ENCODE data around the gene FAM24B.
"Not testable (repeated sequence)": the region's sequence is repeated elsewhere in the genome, so short reads cannot be mapped to it uniquely, and the experiment has no call there.

GRCh38 chr10:122903861-122904260 lies 24.5 kb upstream of the FAM24B start:
- TF ChIP-seq EP300 (IDR thresholded peaks at IDR 0.05; ENCODE audit: low read depth); CTCF (IDR thresholded peaks at IDR 0.05); POLR2AphosphoS5 (IDR thresholded peaks at IDR 0.05): not testable (repeated sequence)

Data from transverse colon (tissue), 4 donors.